ENCODE data around the gene PSD. TPM values are rescaled to one million over a fixed set of nuclear protein-coding genes. Genes with fewer than 3 reads are reported as not detected.

PSD gene
- total RNA-seq, 4 donors from 2014 or later = 0.44 to 1.6 (median 1.1) TPM; not detected in 1

DNA sequence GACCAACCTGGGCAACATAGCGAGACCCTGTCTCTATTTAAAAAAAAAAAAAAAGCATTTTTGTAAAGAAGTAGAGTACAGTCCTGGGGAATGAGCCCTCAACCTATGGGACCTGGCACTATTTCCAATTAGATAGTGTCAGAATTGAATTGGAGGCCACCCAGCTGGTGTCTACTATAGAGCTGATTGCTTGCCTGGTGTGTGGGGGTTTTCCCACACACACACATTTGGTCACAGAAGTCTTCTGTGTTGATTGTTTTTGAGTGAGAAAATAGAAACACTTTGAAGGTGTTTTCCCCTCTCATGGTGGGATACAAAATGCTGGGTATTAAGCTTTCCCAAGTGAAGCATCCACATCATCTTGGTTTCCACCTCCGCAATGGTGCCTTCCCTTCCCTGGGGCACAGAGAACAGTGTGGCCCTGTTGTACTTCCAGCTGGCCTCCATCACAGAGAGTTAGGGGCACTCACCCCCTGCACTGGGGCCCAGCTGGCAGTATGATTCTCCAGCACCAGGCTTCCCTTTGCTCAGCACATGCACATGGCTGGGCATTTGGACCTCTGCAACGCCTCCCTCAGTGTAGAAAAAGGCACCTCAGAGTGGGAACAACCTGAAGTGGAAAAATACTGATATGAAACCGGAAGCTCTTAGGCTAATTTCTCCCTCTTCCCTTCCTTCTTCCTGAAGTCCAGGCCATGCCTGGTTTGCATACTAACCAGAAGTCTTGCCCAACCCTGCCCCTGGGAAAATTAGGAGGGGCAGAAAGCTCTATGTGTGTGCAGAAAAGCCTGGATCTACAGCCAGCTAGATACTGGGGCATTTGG is 33.8 kb downstream of the PSD start:
- ATAC-seq (ENCODE audit: low FRiP score) (peak; percentile 41), DNase-seq (ENCODE audit: low spot score) (no peak)
- TF ChIP-seq, protein P1, sequence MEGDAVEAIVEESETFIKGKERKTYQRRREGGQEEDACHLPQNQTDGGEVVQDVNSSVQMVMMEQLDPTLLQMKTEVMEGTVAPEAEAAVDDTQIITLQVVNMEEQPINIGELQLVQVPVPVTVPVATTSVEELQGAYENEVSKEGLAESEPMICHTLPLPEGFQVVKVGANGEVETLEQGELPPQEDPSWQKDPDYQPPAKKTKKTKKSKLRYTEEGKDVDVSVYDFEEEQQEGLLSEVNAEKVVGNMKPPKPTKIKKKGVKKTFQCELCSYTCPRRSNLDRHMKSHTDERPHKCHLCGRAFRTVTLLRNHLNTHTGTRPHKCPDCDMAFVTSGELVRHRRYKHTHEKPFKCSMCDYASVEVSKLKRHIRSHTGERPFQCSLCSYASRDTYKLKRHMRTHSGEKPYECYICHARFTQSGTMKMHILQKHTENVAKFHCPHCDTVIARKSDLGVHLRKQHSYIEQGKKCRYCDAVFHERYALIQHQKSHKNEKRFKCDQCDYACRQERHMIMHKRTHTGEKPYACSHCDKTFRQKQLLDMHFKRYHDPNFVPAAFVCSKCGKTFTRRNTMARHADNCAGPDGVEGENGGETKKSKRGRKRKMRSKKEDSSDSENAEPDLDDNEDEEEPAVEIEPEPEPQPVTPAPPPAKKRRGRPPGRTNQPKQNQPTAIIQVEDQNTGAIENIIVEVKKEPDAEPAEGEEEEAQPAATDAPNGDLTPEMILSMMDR (IDR thresholded peaks at IDR 0.05) = no peak

DNA sequence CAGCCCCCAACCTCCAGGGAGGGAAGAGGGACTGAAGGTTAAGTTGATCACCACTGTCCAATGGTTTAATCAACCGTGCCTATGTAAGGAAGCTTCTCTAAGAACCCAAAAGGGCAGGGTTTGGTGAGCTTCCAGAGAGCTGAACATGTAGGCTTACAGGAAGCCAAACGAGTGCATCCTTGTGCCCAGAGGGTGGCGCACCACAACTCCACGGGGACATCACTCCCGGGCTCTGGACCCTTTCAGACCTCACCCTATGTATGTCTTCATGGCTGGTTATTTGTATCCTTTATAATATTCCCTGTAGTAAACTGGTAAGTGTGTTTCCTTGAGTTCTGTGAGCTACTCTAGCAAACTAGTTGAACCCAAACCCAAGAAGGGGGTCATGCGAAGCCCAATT is 34.5 kb downstream of the PSD start:
- ATAC-seq (ENCODE audit: low FRiP score) (no peak), DNase-seq (ENCODE audit: low spot score) (no peak)
- TF ChIP-seq, protein P1 (IDR thresholded peaks at IDR 0.05) = no peak

DNA sequence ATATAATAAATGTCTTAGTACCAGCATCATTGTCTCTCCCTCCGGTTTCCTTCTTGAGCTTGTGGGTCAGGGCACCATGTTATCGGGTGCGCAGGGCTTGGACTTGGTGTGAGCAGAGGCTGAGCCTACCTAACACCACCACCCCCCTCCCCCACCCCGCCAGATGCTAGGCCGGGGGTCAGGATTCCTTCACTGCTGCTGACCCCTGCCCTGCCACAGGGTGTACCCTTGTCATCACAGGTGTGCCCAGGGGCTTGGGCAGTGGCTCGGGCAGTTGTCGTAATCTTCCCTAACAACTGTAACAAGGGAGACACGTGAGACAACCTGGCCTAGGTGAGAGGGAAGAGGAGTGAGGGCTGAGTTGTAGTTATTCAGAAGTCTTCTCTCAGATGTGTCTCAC is 35.7 kb downstream of the PSD start:
- TF ChIP-seq, protein P1 (IDR thresholded peaks at IDR 0.05) = no peak
- DNase-seq (ENCODE audit: low spot score) (no peak), ATAC-seq (ENCODE audit: low FRiP score) (no peak)

DNA sequence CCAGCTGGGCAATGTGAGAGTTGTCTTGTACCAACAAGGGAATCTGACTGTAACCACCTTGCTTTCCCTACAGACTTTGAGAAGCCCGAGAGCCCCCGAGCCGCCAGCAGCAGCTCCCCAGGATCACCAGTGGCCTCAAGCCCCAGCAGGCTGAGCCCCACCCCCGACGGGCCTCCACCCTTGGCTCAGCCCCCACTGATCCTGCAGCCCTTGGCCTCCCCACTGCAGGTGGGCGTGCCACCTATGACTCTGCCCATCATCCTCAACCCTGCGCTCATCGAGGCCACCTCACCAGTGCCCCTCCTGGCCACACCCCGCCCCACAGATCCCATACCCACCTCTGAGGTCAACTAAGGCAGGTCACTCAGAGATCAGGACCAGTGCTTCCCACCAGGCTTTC is 36.6 kb downstream of the PSD start:
- DNase-seq (ENCODE audit: low spot score) = no peak
- TF ChIP-seq, protein P1 (IDR thresholded peaks at IDR 0.05) = no peak

DNA sequence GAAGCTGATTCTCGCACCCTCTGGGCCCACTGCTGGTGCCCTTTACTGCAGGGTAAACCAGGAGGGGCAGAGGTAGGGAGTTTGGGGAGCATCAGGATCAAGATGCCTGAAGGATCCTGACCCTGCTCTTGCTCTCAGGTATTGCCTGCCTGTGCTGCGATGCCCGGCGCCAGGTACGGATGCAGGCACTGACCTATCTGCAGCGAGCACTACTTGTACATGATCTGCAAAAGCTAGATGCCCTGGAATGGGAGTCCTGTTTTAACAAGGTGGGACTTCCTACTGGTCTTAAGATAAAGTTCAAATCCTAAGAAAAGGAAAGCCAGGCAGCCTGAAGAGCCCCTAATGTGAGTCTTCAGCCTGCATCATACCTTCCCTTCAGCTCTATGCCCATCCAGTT is 39.2 kb downstream of the PSD start:
- DNase-seq (ENCODE audit: low spot score) = no peak
- TF ChIP-seq, protein P1 (IDR thresholded peaks at IDR 0.05) = no peak
- ATAC-seq (ENCODE audit: low FRiP score) = no peak

More for the DNA sequence above, 36.6 kb downstream of the PSD start:
- no peak for ATAC-seq (ENCODE audit: low FRiP score)

DNA sequence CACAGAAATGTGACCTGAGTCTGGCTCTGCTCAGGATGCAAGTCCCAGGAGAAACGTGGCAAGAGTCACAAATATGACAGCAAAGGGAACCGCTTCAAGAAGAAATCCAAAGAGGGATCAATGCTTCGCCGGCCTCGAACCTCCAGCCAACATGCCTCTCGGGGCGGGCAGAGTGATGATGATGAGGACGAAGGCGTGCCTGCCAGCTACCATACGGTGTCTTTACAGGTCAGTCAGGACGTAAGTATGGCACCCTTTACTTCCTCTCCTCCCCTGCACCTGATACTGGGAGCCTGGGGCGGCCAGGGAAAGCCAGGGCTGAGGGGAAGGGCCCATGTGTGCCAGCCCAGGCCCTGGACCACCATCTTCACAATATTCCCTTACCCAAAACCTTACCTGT is 41.7 kb downstream of the PSD start:
- TF ChIP-seq, protein P1 (IDR thresholded peaks at IDR 0.05) = no peak
- ATAC-seq (ENCODE audit: low FRiP score) (no peak), DNase-seq (ENCODE audit: low spot score) (no peak)

DNA sequence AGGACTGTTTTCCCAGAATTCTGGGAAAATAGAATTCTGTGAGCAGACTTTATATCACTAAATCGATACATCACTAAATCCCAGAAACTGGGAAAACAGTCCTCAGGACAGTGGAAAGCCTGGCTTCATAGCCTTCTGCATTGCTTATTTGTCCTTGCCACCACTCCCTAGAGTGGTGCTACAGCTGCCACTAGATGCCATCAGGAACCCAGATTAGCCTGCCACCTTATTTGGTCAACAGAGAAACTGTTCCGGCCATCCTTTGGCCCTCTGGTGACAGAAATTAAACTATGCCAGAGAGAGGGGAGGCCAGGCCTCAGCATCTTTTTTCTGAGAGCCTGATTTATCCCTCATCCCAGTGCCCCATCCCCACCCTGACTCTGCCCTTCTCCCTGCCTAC is 42.7 kb downstream of the PSD start:
- TF ChIP-seq, protein P1 (IDR thresholded peaks at IDR 0.05) = no peak
- no peak for ATAC-seq (ENCODE audit: low FRiP score)

More for the DNA sequence above, 42.7 kb downstream of the PSD start:
- no peak for DNase-seq (ENCODE audit: low spot score)
